ENCODE data around the gene BMPR1A. TPM values are rescaled to one million over a fixed set of nuclear protein-coding genes. Genes with fewer than 3 reads are reported as not detected.

Gene BMPR1A
- total RNA-seq, 1 donor from 2014 or later: 84.7 TPM

- Mint-ChIP-seq H3K27me3 (no peaks in the 10 kb centered on the region), H3K27ac (peak overlapping the region; percentile 52)
Measured at GRCh38 chr10:86964847-86965190, 208.4 kb downstream of the BMPR1A start.

DNA sequence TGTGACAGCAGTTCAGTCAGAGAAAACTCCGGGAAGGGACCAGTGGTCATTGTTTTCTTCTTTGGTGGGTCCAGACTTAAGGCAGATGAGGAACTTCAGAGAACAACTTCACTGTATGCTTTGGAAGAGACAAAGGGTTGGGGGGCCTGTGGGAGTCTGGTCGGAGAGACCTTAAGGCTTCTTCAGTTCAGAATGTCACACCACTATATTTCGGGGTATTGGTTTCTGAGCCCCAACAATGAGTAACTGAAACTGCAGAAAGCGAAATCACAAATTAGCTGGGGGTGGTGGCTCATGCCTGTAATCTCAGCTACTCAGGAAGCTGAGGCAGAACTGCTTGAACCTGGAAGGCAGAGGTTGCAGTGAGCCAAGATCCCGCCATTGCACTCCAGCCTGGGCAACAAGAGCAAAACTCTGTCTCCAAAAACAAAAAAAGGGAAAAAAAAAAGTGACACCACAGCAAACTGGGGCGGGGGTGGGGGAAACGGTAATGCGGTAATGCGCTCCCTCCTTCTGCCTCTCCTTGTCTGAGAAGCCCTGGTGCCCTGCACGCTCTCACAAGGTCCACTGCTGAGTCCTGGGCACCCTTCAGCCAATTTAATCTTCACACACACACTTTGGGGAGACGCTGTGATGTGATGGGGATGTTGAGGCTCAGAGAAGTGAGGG lies 209.7 kb downstream of the BMPR1A start:
- peaks cover 3% of the 10 kb centered on the region for H3K36me3 Mint-ChIP-seq
- H3K27ac Mint-ChIP-seq: peak overlapping the region; percentile 82
- H3K4me1 Mint-ChIP-seq (ENCODE audit: unreplicated experiment): peaks cover 25% of the 10 kb centered on the region
- TF ChIP-seq, protein P1, sequence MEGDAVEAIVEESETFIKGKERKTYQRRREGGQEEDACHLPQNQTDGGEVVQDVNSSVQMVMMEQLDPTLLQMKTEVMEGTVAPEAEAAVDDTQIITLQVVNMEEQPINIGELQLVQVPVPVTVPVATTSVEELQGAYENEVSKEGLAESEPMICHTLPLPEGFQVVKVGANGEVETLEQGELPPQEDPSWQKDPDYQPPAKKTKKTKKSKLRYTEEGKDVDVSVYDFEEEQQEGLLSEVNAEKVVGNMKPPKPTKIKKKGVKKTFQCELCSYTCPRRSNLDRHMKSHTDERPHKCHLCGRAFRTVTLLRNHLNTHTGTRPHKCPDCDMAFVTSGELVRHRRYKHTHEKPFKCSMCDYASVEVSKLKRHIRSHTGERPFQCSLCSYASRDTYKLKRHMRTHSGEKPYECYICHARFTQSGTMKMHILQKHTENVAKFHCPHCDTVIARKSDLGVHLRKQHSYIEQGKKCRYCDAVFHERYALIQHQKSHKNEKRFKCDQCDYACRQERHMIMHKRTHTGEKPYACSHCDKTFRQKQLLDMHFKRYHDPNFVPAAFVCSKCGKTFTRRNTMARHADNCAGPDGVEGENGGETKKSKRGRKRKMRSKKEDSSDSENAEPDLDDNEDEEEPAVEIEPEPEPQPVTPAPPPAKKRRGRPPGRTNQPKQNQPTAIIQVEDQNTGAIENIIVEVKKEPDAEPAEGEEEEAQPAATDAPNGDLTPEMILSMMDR (conservative IDR thresholded peaks at IDR 0.05): no peak
- no peaks in the 10 kb centered on the region for H3K9me3 Mint-ChIP-seq
- no peak for DNase-seq (ENCODE audit: extremely low spot score, unreplicated experiment)
- peak overlapping the region; percentile 57 for H3K4me3 Mint-ChIP-seq
- no peaks in the 10 kb centered on the region for H3K27me3 Mint-ChIP-seq

More at GRCh38 chr10:86964847-86965190, 208.4 kb downstream of the BMPR1A start:
- peaks cover 3% of the 10 kb centered on the region for H3K36me3 Mint-ChIP-seq
- peak; percentile 39 for DNase-seq (ENCODE audit: extremely low spot score, unreplicated experiment)
- H3K4me3 Mint-ChIP-seq: no peak overlapping the region
- TF ChIP-seq, protein P1 (conservative IDR thresholded peaks at IDR 0.05): no peak
- H3K9me3 Mint-ChIP-seq: no peaks in the 10 kb centered on the region
- peaks cover 23% of the 10 kb centered on the region for H3K4me1 Mint-ChIP-seq (ENCODE audit: unreplicated experiment)

GRCh38 chr10:86967481-86967941 lies 211.1 kb downstream of the BMPR1A start:
- H3K9me3 Mint-ChIP-seq: no peaks in the 10 kb centered on the region
- peaks cover 31% of the 10 kb centered on the region for H3K4me1 Mint-ChIP-seq (ENCODE audit: unreplicated experiment)
- no peak for DNase-seq (ENCODE audit: extremely low spot score, unreplicated experiment)
- no peaks in the 10 kb centered on the region for H3K27me3 Mint-ChIP-seq
- TF ChIP-seq, protein P1 (conservative IDR thresholded peaks at IDR 0.05): no peak
- H3K36me3 Mint-ChIP-seq: peaks cover 3% of the 10 kb centered on the region
- H3K4me3 Mint-ChIP-seq: no peak overlapping the region
- H3K27ac Mint-ChIP-seq: no peak overlapping the region

- Mint-ChIP-seq H3K4me3 (peak within 1 kb of the TSS; percentile 78), H3K36me3 (peaks cover 3% of the 10 kb centered on the region), H3K27me3 (peaks cover 4% of the 10 kb centered on the region), H3K4me1 (ENCODE audit: unreplicated experiment) (peaks cover 40% of the 10 kb centered on the region), H3K9me3 (no peaks in the 10 kb centered on the region), H3K27ac (peak within 1 kb of the TSS; percentile 61)
- TF ChIP-seq, protein P1 (conservative IDR thresholded peaks at IDR 0.05): no peak
- no peak for DNase-seq (ENCODE audit: extremely low spot score, unreplicated experiment)
Measured at GRCh38 chr10:86968271-86968993, 212.0 kb downstream of the BMPR1A start, which contains the start of gene ADIRF. TSS of gene ADIRF (plus strand) at chr10:86968482. CDS start at chr10:86968545, 63 bp downstream.

- DNase-seq (ENCODE audit: extremely low spot score, unreplicated experiment): no peak
- no peaks in the 10 kb centered on the region for H3K9me3 Mint-ChIP-seq
- TF ChIP-seq, protein P1 (conservative IDR thresholded peaks at IDR 0.05): no peak
- peaks cover 3% of the 10 kb centered on the region for H3K36me3 Mint-ChIP-seq
- peaks cover 41% of the 10 kb centered on the region for H3K4me1 Mint-ChIP-seq (ENCODE audit: unreplicated experiment)
- H3K27ac Mint-ChIP-seq: peak overlapping the region; percentile 61
- H3K27me3 Mint-ChIP-seq: peaks cover 4% of the 10 kb centered on the region
- peak overlapping the region; percentile 78 for H3K4me3 Mint-ChIP-seq
Measured at GRCh38 chr10:86968994-86969355, 212.6 kb downstream of the BMPR1A start.
